ENCODE results near the gene MS4A10.
"Not testable (repeated sequence)": the region's sequence is repeated elsewhere in the genome, so short reads cannot be mapped to it uniquely, and the experiment has no call there.

Gene MS4A10

GRCh38 chr11:60786811-60787567 is 1.9 kb downstream of the MS4A10 start:
- no peak for DNase-seq (ENCODE audit: low read depth in 2 of 2)

GRCh38 chr11:60788401-60789125 is 3.4 kb downstream of the MS4A10 start:
- DNase-seq (ENCODE audit: low read depth in 2 of 2) = no peak

- no peak for DNase-seq (ENCODE audit: low read depth in 2 of 2)
These were observed 5.6 kb downstream of the MS4A10 start for GRCh38 chr11:60790726-60791125.

GRCh38 chr11:60791153-60791933 is 6.2 kb downstream of the MS4A10 start:
- DNase-seq (ENCODE audit: low read depth in 2 of 2) = no peak

GRCh38 chr11:60792521-60792920 is 7.4 kb downstream of the MS4A10 start:
- DNase-seq (ENCODE audit: low read depth in 2 of 2) = no peak

GRCh38 chr11:60795291-60795690 is 10.2 kb downstream of the MS4A10 start:
- no peak for DNase-seq (ENCODE audit: low read depth in 2 of 2)

GRCh38 chr11:60797846-60798630 is 12.9 kb downstream of the MS4A10 start:
- no peak for DNase-seq (ENCODE audit: low read depth in 2 of 2)

- DNase-seq (ENCODE audit: low read depth in 2 of 2) = no peak
These were observed 13.5 kb downstream of the MS4A10 start for GRCh38 chr11:60798631-60799030.

- DNase-seq (ENCODE audit: low read depth in 2 of 2) = no peak
These were observed 16.1 kb downstream of the MS4A10 start for GRCh38 chr11:60801194-60801593.

- no peak for DNase-seq (ENCODE audit: low read depth in 2 of 2)
These were observed 18.3 kb downstream of the MS4A10 start for GRCh38 chr11:60803273-60803936.

- no peak for DNase-seq (ENCODE audit: low read depth in 2 of 2)
These were observed 24.1 kb downstream of the MS4A10 start for GRCh38 chr11:60809249-60809648.

- no peak for DNase-seq (ENCODE audit: low read depth in 2 of 2)
These were observed 24.6 kb downstream of the MS4A10 start for GRCh38 chr11:60809691-60810090.

- no peak for DNase-seq (ENCODE audit: low read depth in 2 of 2)
These were observed 25.0 kb downstream of the MS4A10 start for GRCh38 chr11:60810151-60810550.

GRCh38 chr11:60810569-60810968 is 25.4 kb downstream of the MS4A10 start:
- DNase-seq (ENCODE audit: low read depth in 2 of 2) = no peak

- no peak for DNase-seq (ENCODE audit: low read depth in 2 of 2)
These were observed 28.2 kb downstream of the MS4A10 start for GRCh38 chr11:60813324-60813723.

- DNase-seq (ENCODE audit: low read depth in 2 of 2) = no peak
These were observed 29.0 kb downstream of the MS4A10 start for GRCh38 chr11:60814112-60814511.

- DNase-seq (ENCODE audit: low read depth in 2 of 2) = no peak
These were observed 31.5 kb downstream of the MS4A10 start for GRCh38 chr11:60816590-60817157.

- no peak for DNase-seq (ENCODE audit: low read depth in 2 of 2)
These were observed 32.9 kb downstream of the MS4A10 start for GRCh38 chr11:60818057-60818456.

- no peak for DNase-seq (ENCODE audit: low read depth in 2 of 2)
These were observed 36.9 kb downstream of the MS4A10 start for GRCh38 chr11:60821827-60822599.

- not testable (repeated sequence) for DNase-seq (ENCODE audit: low read depth in 2 of 2)
These were observed 38.7 kb downstream of the MS4A10 start for GRCh38 chr11:60823745-60824306.
